PC-3 (cell line): Measurements from ENCODE around the gene TPO.

ENCODE experiments used
- CTCF ChIP-seq: fragments of 300-600 bp; sonication (generic); conservative IDR thresholded peaks from 2 replicates; pipeline ENCODE4 v1.5.1; 2017; ENCODE audit warnings: antibody characterized with exemption, low read depth, mild to moderate bottlenecking, low read length
- EZH2 ChIP-seq: fragments of 300-600 bp; sonication (generic); IDR thresholded peaks from one replicate; pipeline ENCODE4 v1.6.1; 2017; ENCODE audit warnings: antibody characterized with exemption, mild to moderate bottlenecking, low read length; ENCODE audit not compliant: unreplicated experiment

DNA sequence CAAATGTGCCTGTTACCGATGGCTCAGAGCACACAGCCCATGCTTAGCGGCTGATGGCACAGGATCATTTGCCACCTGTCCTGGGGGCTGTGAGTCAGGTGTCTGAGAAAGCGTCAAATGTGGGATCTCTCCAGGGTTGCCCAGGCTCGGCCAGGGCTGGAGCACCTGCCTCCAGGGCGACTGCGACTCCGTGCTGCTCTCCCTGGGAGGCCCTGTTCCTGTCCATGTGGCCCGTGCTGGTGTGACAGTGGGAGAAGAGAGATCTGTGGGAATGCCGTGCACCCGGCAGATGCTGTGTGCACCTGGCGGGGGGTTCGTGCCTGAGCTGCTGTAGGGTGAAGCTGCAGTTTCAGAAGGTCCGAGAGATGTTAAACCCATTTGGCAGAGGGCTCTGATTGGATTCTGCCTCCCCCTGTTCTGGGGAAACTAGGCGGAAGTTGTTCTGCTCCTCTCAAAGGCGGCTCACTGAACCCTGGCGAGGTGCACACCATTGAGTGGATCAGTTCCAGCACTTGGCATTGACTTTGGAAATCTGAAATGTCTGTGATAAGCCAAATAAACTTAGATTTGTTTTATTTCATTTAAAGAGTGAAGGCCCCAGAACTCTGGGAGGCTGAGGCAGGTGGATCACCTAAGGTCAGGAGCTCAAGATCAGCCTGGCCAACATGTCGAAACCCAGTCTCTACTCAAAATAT lies 34.7 kb upstream of the TPO start:
- no peak for TF ChIP-seq EZH2
- no peak for TF ChIP-seq CTCF
